ENCODE measurements around the gene ATG10.

DNA sequence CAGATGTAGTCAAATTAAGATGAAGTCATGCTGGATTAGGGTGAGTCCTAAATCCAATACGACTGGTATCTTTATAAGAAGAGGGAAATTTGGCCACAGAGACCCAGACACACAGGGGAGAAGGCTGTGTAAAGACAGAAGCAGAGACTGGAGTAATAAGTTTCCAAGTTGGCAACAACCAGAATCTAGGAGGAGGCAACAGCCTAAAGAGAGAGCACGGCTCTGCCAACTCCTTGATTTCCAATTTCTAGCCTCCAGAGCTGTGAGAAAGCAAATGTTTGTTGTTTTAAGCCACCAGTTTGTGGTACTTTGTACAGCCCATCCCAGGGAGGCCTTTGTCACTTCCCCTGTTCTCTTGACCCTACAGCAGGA, 74.4 kb downstream of the ATG10 start:
- TF ChIP-seq, protein P1, sequence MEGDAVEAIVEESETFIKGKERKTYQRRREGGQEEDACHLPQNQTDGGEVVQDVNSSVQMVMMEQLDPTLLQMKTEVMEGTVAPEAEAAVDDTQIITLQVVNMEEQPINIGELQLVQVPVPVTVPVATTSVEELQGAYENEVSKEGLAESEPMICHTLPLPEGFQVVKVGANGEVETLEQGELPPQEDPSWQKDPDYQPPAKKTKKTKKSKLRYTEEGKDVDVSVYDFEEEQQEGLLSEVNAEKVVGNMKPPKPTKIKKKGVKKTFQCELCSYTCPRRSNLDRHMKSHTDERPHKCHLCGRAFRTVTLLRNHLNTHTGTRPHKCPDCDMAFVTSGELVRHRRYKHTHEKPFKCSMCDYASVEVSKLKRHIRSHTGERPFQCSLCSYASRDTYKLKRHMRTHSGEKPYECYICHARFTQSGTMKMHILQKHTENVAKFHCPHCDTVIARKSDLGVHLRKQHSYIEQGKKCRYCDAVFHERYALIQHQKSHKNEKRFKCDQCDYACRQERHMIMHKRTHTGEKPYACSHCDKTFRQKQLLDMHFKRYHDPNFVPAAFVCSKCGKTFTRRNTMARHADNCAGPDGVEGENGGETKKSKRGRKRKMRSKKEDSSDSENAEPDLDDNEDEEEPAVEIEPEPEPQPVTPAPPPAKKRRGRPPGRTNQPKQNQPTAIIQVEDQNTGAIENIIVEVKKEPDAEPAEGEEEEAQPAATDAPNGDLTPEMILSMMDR (IDR thresholded peaks at IDR 0.05): no peak
- TF ChIP-seq POLR2A (IDR thresholded peaks at IDR 0.05): no peak

All from lower leg skin (tissue), 3 donors.